WTC11 (cell line): ENCODE results near the gene MUC20. TPM values are rescaled to one million over a fixed set of nuclear protein-coding genes. Genes with fewer than 3 reads are reported as not detected.

Experiments used
- ATAC-seq: fragments of 200-7000 bp; cut with Tn5 transposase; 2 replicates; pipeline ENCODE4 v1.10.0; 2021; ENCODE audit warnings: mild to moderate bottlenecking, moderate library complexity
- CTCF ChIA-PET: fragments of 300-600 bp; sonication (Branson Sonifier 250); formaldehyde crosslinking; loops from one replicate; lab custom pipeline; 2021; ENCODE audit warnings: antibody characterized with exemption; lab: Charles Lee
- POLR2A ChIA-PET: fragments of 350-600 bp; sonication (Branson Sonifier 250); formaldehyde crosslinking; loops from one replicate; lab custom pipeline; 2021; ENCODE audit warnings: antibody characterized with exemption; lab: Charles Lee
- DNase-seq: peaks from one replicate; pipeline ENCODE4 v3.0.0; 2021; ENCODE audit warnings: low spot score
- H3K27ac Mint-ChIP-seq: 2 replicates; pipeline ENCODE4 v1.8.0; 2021; ENCODE audit warnings: mixed read lengths
- H3K27me3 Mint-ChIP-seq: 2 replicates; pipeline ENCODE4 v1.8.0; 2021; ENCODE audit warnings: low read depth, mild to moderate bottlenecking, moderate library complexity, mixed read lengths
- H3K36me3 Mint-ChIP-seq: 2 replicates; pipeline ENCODE4 v1.8.0; 2021; ENCODE audit warnings: mixed read lengths
- H3K4me1 Mint-ChIP-seq: 2 replicates; pipeline ENCODE4 v1.8.0; 2022; ENCODE audit warnings: mixed read lengths
- H3K4me3 Mint-ChIP-seq: 2 replicates; pipeline ENCODE4 v1.8.0; 2021; ENCODE audit warnings: mild to moderate bottlenecking, moderate library complexity, mixed read lengths
- H3K9me3 Mint-ChIP-seq: 2 replicates; pipeline ENCODE4 v1.8.0; 2021; ENCODE audit warnings: mixed read lengths
- ATF2 ChIP-seq: sonication (generic); formaldehyde crosslinking; IDR thresholded peaks from 2 replicates; pipeline ENCODE4 v1.8.1; 2022; ENCODE audit warnings: low read depth, missing genetic modification reagents, borderline replicate concordance
- JAZF1 ChIP-seq: fragments of 250-450 bp; sonication (Bioruptor Pico); IDR thresholded peaks from 2 replicates; pipeline ENCODE4 v1.9.0; 2021; ENCODE audit warnings: moderate library complexity, mild to moderate bottlenecking, inconsistent platforms
- JUN ChIP-seq: sonication (generic); formaldehyde crosslinking; IDR thresholded peaks from 2 replicates; pipeline ENCODE4 v1.8.0; 2023; ENCODE audit warnings: mild to moderate bottlenecking, missing genetic modification reagents
- NR2C2 ChIP-seq: sonication (generic); formaldehyde crosslinking; IDR thresholded peaks from 2 replicates; pipeline ENCODE4 v1.8.0; 2022; ENCODE audit warnings: mild to moderate bottlenecking, missing genetic modification reagents
- RELA ChIP-seq: sonication (generic); formaldehyde crosslinking; IDR thresholded peaks from 2 replicates; pipeline ENCODE4 v1.8.1; 2022; ENCODE audit warnings: missing genetic modification reagents, mild to moderate bottlenecking, borderline replicate concordance
- RORB ChIP-seq: fragments of 250-450 bp; sonication (Bioruptor Pico); IDR thresholded peaks from 2 replicates; pipeline ENCODE4 v1.9.0; 2021; ENCODE audit warnings: mild to moderate bottlenecking
- STAT6 ChIP-seq: sonication (generic); formaldehyde crosslinking; conservative IDR thresholded peaks from 2 replicates; pipeline ENCODE4 v1.8.1; 2023; ENCODE audit warnings: mild to moderate bottlenecking, low read depth, missing genetic modification reagents, moderate library complexity
- TCF7 ChIP-seq: sonication (generic); formaldehyde crosslinking; IDR thresholded peaks from 2 replicates; pipeline ENCODE4 v1.8.0; 2022; ENCODE audit warnings: mild to moderate bottlenecking, low read depth, missing genetic modification reagents, moderate library complexity
- TEAD1 ChIP-seq: sonication (generic); formaldehyde crosslinking; IDR thresholded peaks from 2 replicates; pipeline ENCODE4 v1.8.0; 2022; ENCODE audit warnings: mild to moderate bottlenecking, missing genetic modification reagents
- TEAD4 ChIP-seq: sonication (generic); formaldehyde crosslinking; IDR thresholded peaks from 2 replicates; pipeline ENCODE4 v1.8.0; 2022; ENCODE audit warnings: mild to moderate bottlenecking, missing genetic modification reagents
- TP53 ChIP-seq: sonication (generic); formaldehyde crosslinking; IDR thresholded peaks from 2 replicates; pipeline ENCODE4 v1.8.1; 2023; ENCODE audit warnings: mild to moderate bottlenecking, missing genetic modification reagents
- ZNF138 ChIP-seq: sonication (generic); formaldehyde crosslinking; conservative IDR thresholded peaks from 2 replicates; pipeline ENCODE4 v1.8.1; 2022; ENCODE audit warnings: mild to moderate bottlenecking, moderate library complexity, missing genetic modification reagents
- ZNF532 ChIP-seq: fragments of 250-450 bp; sonication (Bioruptor Pico); IDR thresholded peaks from 2 replicates; pipeline ENCODE4 v1.9.0; 2021; ENCODE audit warnings: mild to moderate bottlenecking, borderline replicate concordance
- total RNA-seq: library from RNA; stranded (reverse); gene quantifications from 3 replicates; pipeline ENCODE4 v1.2.3, GENCODE V29; 2021

MUC20 gene
- total RNA-seq, 1 experiment from 2014 or later: 0.77 TPM

GRCh38 chr3:195757438-195757770 is 36.6 kb downstream of the MUC20 start (continued):
- TF ChIP-seq ATF2 (no peak), STAT6 (CRISPR knock-in tag) (no peak), RELA (CRISPR knock-in tag) (no peak), JUN (CRISPR knock-in tag) (no peak), JAZF1 (no peak), TCF7 (CRISPR knock-in tag) (no peak)

- H3K4me3 Mint-ChIP-seq: no peak overlapping the region
- DNase-seq (no peak), ATAC-seq (no peak)
- H3K27ac Mint-ChIP-seq: no peak overlapping the region
- no peaks in the 10 kb centered on the region for H3K9me3 Mint-ChIP-seq
- CTCF ChIA-PET: interaction anchor here (0.6 kb wide), 1 partner anchor 49 kb away, joined by 4 read pairs; no protein-coding TSS in a partner anchor
- peaks cover 5% of the 10 kb centered on the region for H3K4me1 Mint-ChIP-seq
- no peak for TF ChIP-seq RORB (CRISPR knock-in tag)
- POLR2A ChIA-PET: no interaction called here
- no peaks in the 10 kb centered on the region for H3K36me3 Mint-ChIP-seq
- no peaks in the 10 kb centered on the region; the same call in 1 of the 2 replicates for H3K27me3 Mint-ChIP-seq
Observed at GRCh38 chr3:195757827-195758226, 37.0 kb downstream of the MUC20 start.

GRCh38 chr3:195758721-195759353 is 38.1 kb downstream of the MUC20 start:
- POLR2A ChIA-PET: no interaction called here
- CTCF ChIA-PET: no interaction called here
- no peak for ATAC-seq
- Mint-ChIP-seq H3K27me3 (no peaks in the 10 kb centered on the region; the same call in 1 of the 2 replicates), H3K4me3 (no peak overlapping the region), H3K9me3 (no peaks in the 10 kb centered on the region), H3K27ac (no peak overlapping the region), H3K4me1 (peaks cover 8% of the 10 kb centered on the region), H3K36me3 (no peaks in the 10 kb centered on the region)
- DNase-seq: no peak
- TF ChIP-seq ZNF138: no peak
- TF ChIP-seq TEAD4 (CRISPR knock-in tag): no peak
- TF ChIP-seq NR2C2: no peak
- no peak for TF ChIP-seq ZNF532 (CRISPR knock-in tag)
- no peak for TF ChIP-seq TP53 (CRISPR knock-in tag)
- TF ChIP-seq TEAD1 (CRISPR knock-in tag): no peak
